CD4-positive, alpha-beta T cell (primary cell): ENCODE measurements around the gene PHRF1. TPM values are rescaled to one million over a fixed set of nuclear protein-coding genes. Genes with fewer than 3 reads are reported as not detected.

Experiments used
- ATAC-seq: fragments of 200-7000 bp; cut with Tn5 transposase; one replicate; pipeline ENCODE4 v1.10.0; 2022; ENCODE audit warnings: mild to moderate bottlenecking; ENCODE audit not compliant: poor library complexity
- CTCF ChIA-PET: fragments of 350-600 bp; sonication (Branson Sonifier 250); formaldehyde crosslinking; loops from one replicate; lab custom pipeline; 2021; ENCODE audit warnings: antibody characterized with exemption, inconsistent platforms; lab: Charles Lee
- POLR2A ChIA-PET: fragments of 350-600 bp; sonication (Branson Sonifier 250); formaldehyde crosslinking; loops from one replicate; lab custom pipeline; 2021; ENCODE audit warnings: antibody characterized with exemption, inconsistent platforms; lab: Charles Lee
- DNase-seq, 14 experiments: peaks; one replicate each; pipeline ENCODE4 v3.0.0-alpha.2; 2013 to 2020; ENCODE audit warnings: mixed read lengths in 2 of 14
- H3K27ac ChIP-seq, 2 donors: one replicate each; pipeline versions ENCODE4 v1.5.1 to v1.7.0; 2013; ENCODE audit warnings: low read length in 2 of 2, low read depth in 1 of 2, mild to moderate bottlenecking in 1 of 2
- H3K27me3 ChIP-seq, 2 experiments: 1 replicate in 1 of 2; 2 replicates in 1 of 2; pipeline versions ENCODE4 v1.6.1 to v1.7.0; 2013; ENCODE audit warnings: low read length in 2 of 2, control low read depth in 1 of 2, mild to moderate bottlenecking in 1 of 2, moderate library complexity in 1 of 2; ENCODE audit not compliant: insufficient read depth in 2 of 2, control insufficient read depth in 1 of 2
- H3K36me3 ChIP-seq: one replicate; pipeline ENCODE4 v1.6.1; 2013; ENCODE audit warnings: low read length, control low read depth; ENCODE audit not compliant: insufficient read depth
- H3K4me1 ChIP-seq: one replicate; pipeline ENCODE4 v1.6.1; 2013; ENCODE audit warnings: low read length, control low read depth; ENCODE audit not compliant: insufficient read depth
- H3K4me3 ChIP-seq: one replicate; pipeline ENCODE4 v1.5.1; 2013; ENCODE audit warnings: mild to moderate bottlenecking, low read length, moderate library complexity
- H3K9me3 ChIP-seq, 2 experiments: 1 replicate in 1 of 2; 2 replicates in 1 of 2; pipeline versions ENCODE4 v1.6.1 to v1.7.0; 2013; ENCODE audit warnings: low read length in 2 of 2, mild to moderate bottlenecking in 2 of 2, control low read depth in 1 of 2, moderate library complexity in 1 of 2; ENCODE audit not compliant: control insufficient read depth in 1 of 2, insufficient read depth in 1 of 2
- H3K27ac Mint-ChIP-seq: one replicate; pipeline ENCODE4 v1.8.0; 2020; ENCODE audit warnings: mixed read lengths
- H3K27me3 Mint-ChIP-seq: one replicate; pipeline ENCODE4 v1.8.0; 2021; ENCODE audit warnings: mixed read lengths
- H3K36me3 Mint-ChIP-seq: one replicate; pipeline ENCODE4 v1.8.0; 2021; ENCODE audit warnings: low read depth, mixed read lengths
- H3K4me1 Mint-ChIP-seq: one replicate; pipeline ENCODE4 v1.8.0; 2021; ENCODE audit warnings: low read depth, mixed read lengths
- H3K4me3 Mint-ChIP-seq: one replicate; pipeline ENCODE4 v1.8.0; 2020; ENCODE audit warnings: mild to moderate bottlenecking, mixed read lengths
- H3K9me3 Mint-ChIP-seq: one replicate; pipeline ENCODE4 v1.8.0; 2020; ENCODE audit warnings: mixed read lengths
- CTCF ChIP-seq: fragments of 200-600 bp; IDR thresholded peaks from one replicate; pipeline ENCODE4 v1.8.0; 2022; ENCODE audit warnings: antibody characterized with exemption, mild to moderate bottlenecking
- intact Hi-C, 2 experiments: fragments of 100-400 bp; cut with DNase I in 1 of 2; cut with micrococcal nuclease in 1 of 2; formaldehyde crosslinking; loops; one replicate each; pipeline versions ENCODE4 v1.15.1 to v1.9.0; 2023 to 2025; cut with DNase I, micrococcal nuclease
- total RNA-seq, 174 experiments: library from RNA in 2 of 174; stranded (reverse) in 2 of 174; gene quantifications; one replicate each; pipeline ENCODE4 v1.2.3 and lab custom pipeline; 2021 to 2026

PHRF1 gene
- total RNA-seq, 2 experiments from 2014 or later: 37.1 to 37.6 TPM

GRCh38 chr11:548700-549603 is 27.3 kb upstream of the PHRF1 start:
- ChIA-PET POLR2A (no interaction called here), CTCF (no interaction called here)
- Mint-ChIP-seq H3K36me3 (no peaks in the 10 kb centered on the region), H3K4me3 (peak overlapping the region; percentile 7), H3K4me1 (no peaks in the 10 kb centered on the region), H3K27me3 (no peaks in the 10 kb centered on the region), H3K9me3 (no peaks in the 10 kb centered on the region), H3K27ac (no peak overlapping the region)
- Histone ChIP-seq H3K27ac (no peak overlapping the region), H3K4me3 (no peak overlapping the region), H3K9me3 (no peaks in the 10 kb centered on the region), H3K4me1 (peaks cover 6% of the 10 kb centered on the region), H3K27me3 (no peaks in the 10 kb centered on the region), H3K36me3 (no peaks in the 10 kb centered on the region)
- ATAC-seq: no peak
- no peak for TF ChIP-seq CTCF
- no peak for DNase-seq
- intact Hi-C loops: no loop called here

- Histone ChIP-seq H3K4me3 (no peak overlapping the region), H3K36me3 (no peaks in the 10 kb centered on the region), H3K27ac (no peak overlapping the region), H3K9me3 (no peaks in the 10 kb centered on the region), H3K4me1 (peaks cover 14% of the 10 kb centered on the region), H3K27me3 (no peaks in the 10 kb centered on the region)
- POLR2A ChIA-PET: no interaction called here
- no peak for TF ChIP-seq CTCF
- no peak overlapping the region for H3K4me3 Mint-ChIP-seq
- ATAC-seq (no peak), DNase-seq (no peak)
- CTCF ChIA-PET: no interaction called here
- H3K4me1 Mint-ChIP-seq: no peaks in the 10 kb centered on the region
- H3K27ac Mint-ChIP-seq: no peak overlapping the region
- intact Hi-C loops: no loop called here
- H3K36me3 Mint-ChIP-seq: no peaks in the 10 kb centered on the region
- no peaks in the 10 kb centered on the region for H3K27me3 Mint-ChIP-seq
- no peaks in the 10 kb centered on the region for H3K9me3 Mint-ChIP-seq
Observed at GRCh38 chr11:550021-550745, 26.1 kb upstream of the PHRF1 start.

GRCh38 chr11:550746-551085 is 25.6 kb upstream of the PHRF1 start:
- Mint-ChIP-seq H3K9me3 (no peaks in the 10 kb centered on the region), H3K27ac (no peak overlapping the region), H3K27me3 (no peaks in the 10 kb centered on the region), H3K4me1 (no peaks in the 10 kb centered on the region), H3K4me3 (no peak overlapping the region), H3K36me3 (no peaks in the 10 kb centered on the region)
- no peak for TF ChIP-seq CTCF
- no peaks in the 10 kb centered on the region for H3K9me3 ChIP-seq
- POLR2A ChIA-PET: no interaction called here
- no peaks in the 10 kb centered on the region for H3K36me3 ChIP-seq
- H3K4me1 ChIP-seq: peaks cover 14% of the 10 kb centered on the region
- DNase-seq (no peak), ATAC-seq (no peak)
- intact Hi-C loops: no loop called here
- no peak overlapping the region for H3K27ac ChIP-seq
- H3K27me3 ChIP-seq: no peaks in the 10 kb centered on the region
- no peak overlapping the region for H3K4me3 ChIP-seq
- CTCF ChIA-PET: no interaction called here
